H1 (cell line): Measurements from ENCODE around the gene LIMS1. TPM values are rescaled to one million over a fixed set of nuclear protein-coding genes. Genes with fewer than 3 reads are reported as not detected.

Source experiments
- EP300 ChIP-seq, 2 experiments: IDR thresholded peaks; 1 replicate in 1 of 2; 2 replicates in 1 of 2; pipeline ENCODE4 v1.6.1; 2011 to 2012; ENCODE audit warnings: low read depth in 2 of 2, low read length in 2 of 2, mild to moderate bottlenecking in 2 of 2, borderline replicate concordance in 1 of 2, inconsistent platforms in 1 of 2, moderate library complexity in 1 of 2
- GABPA ChIP-seq: IDR thresholded peaks from 2 replicates; pipeline ENCODE4 v1.6.1; 2011; ENCODE audit warnings: mild to moderate bottlenecking, low read length, moderate library complexity, borderline replicate concordance; ENCODE audit not compliant: insufficient read depth
- RNF2 ChIP-seq: fragments of 200-900, 300-1000 bp; sonication (generic); IDR thresholded peaks from 2 replicates; pipeline ENCODE4 v1.7.1; 2016; ENCODE audit warnings: borderline replicate concordance, low read depth, mild to moderate bottlenecking, antibody characterized with exemption, low read length; ENCODE audit not compliant: poor library complexity, severe bottlenecking; ENCODE audit errors: missing control alignments
- SP1 ChIP-seq: IDR thresholded peaks from 2 replicates; pipeline ENCODE4 v1.6.1; 2011; ENCODE audit warnings: low read depth, low read length
- TBP ChIP-seq: IDR thresholded peaks from 2 replicates; pipeline ENCODE4 v1.6.1; 2011; ENCODE audit warnings: low read depth, low read length, improper control_type of control experiment
- YY1 ChIP-seq: IDR thresholded peaks from 2 replicates; pipeline ENCODE4 v1.6.1; 2011; ENCODE audit warnings: low read depth, mild to moderate bottlenecking, low read length
- polyA plus RNA-seq, 7 experiments: library from polyadenylated mRNA; depleted of rRNA in 3 of 7; stranded (reverse) in 5 of 7; unstranded in 2 of 7; fragments of >200 nt in 5 of 7; fragments of 200-250 nt in 2 of 7; gene quantifications; 1 replicate in 5 of 7; 2 replicates in 1 of 7; 4 replicates in 1 of 7; pipeline versions ENCODE4 v1.2.1 to v1.2.3, GENCODE V29; 2011 to 2013; ENCODE audit warnings: missing spikeins in 2 of 7, mixed read lengths in 2 of 7
- total RNA-seq: library from RNA; stranded (reverse); fragmentation: NEBNext Ultra II Directional; extraction: Animal tissue kit (Norgen Biotek cat#: 25700); gene quantifications from 2 replicates; pipeline ENCODE4 v1.2.1, GENCODE V29; 2021
- TF ChIP-seq, protein P1 (sequence below): fragments of 300-600 bp; sonication (generic); IDR thresholded peaks from 2 replicates; pipeline ENCODE4 v1.7.1; 2012; ENCODE audit warnings: low read length, moderate library complexity, mild to moderate bottlenecking, inconsistent platforms; ENCODE audit not compliant: insufficient replicate concordance

The LIMS1 gene
- total and polyA plus RNA-seq, 2 of the 8 experiments (the other 6 are each of a cell fraction or from before 2014, with no cell fraction given), result 24.1 to 36.7 TPM

DNA sequence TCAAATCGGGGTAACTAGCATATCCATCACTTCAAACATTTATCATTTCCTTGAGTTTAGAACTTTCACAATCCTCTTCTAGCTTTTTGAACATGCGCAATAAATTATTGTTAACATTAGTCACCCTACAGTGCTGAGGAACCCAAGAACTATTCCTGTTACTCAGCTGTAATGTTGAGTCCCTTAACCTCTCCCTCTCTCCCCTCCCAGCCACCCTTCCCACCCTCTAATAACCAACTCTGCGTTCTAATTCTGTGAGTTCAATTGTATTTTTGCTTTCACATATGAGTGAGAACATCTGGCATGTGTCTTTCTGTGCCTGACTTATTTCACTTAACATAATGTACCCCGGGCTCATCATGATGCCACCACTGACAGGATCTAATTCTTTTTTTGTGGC lies 106.5 kb downstream of the LIMS1 start (continued):
- no peak for TF ChIP-seq RNF2
- TF ChIP-seq EP300 (IDR thresholded peaks at IDR 0.05; ENCODE audit: borderline replicate concordance in 1 of 2, low read depth in 2 of 2, low read length in 2 of 2), result no peak
- no peak for TF ChIP-seq GABPA
- no peak for TF ChIP-seq TBP
- TF ChIP-seq SP1, result no peak
- TF ChIP-seq, protein P1, sequence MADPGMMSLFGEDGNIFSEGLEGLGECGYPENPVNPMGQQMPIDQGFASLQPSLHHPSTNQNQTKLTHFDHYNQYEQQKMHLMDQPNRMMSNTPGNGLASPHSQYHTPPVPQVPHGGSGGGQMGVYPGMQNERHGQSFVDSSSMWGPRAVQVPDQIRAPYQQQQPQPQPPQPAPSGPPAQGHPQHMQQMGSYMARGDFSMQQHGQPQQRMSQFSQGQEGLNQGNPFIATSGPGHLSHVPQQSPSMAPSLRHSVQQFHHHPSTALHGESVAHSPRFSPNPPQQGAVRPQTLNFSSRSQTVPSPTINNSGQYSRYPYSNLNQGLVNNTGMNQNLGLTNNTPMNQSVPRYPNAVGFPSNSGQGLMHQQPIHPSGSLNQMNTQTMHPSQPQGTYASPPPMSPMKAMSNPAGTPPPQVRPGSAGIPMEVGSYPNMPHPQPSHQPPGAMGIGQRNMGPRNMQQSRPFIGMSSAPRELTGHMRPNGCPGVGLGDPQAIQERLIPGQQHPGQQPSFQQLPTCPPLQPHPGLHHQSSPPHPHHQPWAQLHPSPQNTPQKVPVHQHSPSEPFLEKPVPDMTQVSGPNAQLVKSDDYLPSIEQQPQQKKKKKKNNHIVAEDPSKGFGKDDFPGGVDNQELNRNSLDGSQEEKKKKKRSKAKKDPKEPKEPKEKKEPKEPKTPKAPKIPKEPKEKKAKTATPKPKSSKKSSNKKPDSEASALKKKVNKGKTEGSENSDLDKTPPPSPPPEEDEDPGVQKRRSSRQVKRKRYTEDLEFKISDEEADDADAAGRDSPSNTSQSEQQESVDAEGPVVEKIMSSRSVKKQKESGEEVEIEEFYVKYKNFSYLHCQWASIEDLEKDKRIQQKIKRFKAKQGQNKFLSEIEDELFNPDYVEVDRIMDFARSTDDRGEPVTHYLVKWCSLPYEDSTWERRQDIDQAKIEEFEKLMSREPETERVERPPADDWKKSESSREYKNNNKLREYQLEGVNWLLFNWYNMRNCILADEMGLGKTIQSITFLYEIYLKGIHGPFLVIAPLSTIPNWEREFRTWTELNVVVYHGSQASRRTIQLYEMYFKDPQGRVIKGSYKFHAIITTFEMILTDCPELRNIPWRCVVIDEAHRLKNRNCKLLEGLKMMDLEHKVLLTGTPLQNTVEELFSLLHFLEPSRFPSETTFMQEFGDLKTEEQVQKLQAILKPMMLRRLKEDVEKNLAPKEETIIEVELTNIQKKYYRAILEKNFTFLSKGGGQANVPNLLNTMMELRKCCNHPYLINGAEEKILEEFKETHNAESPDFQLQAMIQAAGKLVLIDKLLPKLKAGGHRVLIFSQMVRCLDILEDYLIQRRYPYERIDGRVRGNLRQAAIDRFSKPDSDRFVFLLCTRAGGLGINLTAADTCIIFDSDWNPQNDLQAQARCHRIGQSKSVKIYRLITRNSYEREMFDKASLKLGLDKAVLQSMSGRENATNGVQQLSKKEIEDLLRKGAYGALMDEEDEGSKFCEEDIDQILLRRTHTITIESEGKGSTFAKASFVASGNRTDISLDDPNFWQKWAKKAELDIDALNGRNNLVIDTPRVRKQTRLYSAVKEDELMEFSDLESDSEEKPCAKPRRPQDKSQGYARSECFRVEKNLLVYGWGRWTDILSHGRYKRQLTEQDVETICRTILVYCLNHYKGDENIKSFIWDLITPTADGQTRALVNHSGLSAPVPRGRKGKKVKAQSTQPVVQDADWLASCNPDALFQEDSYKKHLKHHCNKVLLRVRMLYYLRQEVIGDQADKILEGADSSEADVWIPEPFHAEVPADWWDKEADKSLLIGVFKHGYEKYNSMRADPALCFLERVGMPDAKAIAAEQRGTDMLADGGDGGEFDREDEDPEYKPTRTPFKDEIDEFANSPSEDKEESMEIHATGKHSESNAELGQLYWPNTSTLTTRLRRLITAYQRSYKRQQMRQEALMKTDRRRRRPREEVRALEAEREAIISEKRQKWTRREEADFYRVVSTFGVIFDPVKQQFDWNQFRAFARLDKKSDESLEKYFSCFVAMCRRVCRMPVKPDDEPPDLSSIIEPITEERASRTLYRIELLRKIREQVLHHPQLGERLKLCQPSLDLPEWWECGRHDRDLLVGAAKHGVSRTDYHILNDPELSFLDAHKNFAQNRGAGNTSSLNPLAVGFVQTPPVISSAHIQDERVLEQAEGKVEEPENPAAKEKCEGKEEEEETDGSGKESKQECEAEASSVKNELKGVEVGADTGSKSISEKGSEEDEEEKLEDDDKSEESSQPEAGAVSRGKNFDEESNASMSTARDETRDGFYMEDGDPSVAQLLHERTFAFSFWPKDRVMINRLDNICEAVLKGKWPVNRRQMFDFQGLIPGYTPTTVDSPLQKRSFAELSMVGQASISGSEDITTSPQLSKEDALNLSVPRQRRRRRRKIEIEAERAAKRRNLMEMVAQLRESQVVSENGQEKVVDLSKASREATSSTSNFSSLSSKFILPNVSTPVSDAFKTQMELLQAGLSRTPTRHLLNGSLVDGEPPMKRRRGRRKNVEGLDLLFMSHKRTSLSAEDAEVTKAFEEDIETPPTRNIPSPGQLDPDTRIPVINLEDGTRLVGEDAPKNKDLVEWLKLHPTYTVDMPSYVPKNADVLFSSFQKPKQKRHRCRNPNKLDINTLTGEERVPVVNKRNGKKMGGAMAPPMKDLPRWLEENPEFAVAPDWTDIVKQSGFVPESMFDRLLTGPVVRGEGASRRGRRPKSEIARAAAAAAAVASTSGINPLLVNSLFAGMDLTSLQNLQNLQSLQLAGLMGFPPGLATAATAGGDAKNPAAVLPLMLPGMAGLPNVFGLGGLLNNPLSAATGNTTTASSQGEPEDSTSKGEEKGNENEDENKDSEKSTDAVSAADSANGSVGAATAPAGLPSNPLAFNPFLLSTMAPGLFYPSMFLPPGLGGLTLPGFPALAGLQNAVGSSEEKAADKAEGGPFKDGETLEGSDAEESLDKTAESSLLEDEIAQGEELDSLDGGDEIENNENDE, result no peak
- TF ChIP-seq YY1, result no peak
